Cardiac muscle cell (in vitro differentiated cells and primary cell): Measurements from ENCODE around the gene SIGLEC12. TPM values are rescaled to one million over a fixed set of nuclear protein-coding genes. Genes with fewer than 3 reads are reported as not detected.

ENCODE experiments used
- DNase-seq, 2 donors: peaks; one replicate each; pipeline versions ENCODE4 v3.0.0 to v3.0.0-alpha.2; 2010 to 2017; ENCODE audit warnings: low read depth in 1 of 2, low spot score in 1 of 2
- H3K27ac ChIP-seq: fragments of 200-600 bp; sonication (generic); 2 replicates; pipeline ENCODE4 v1.5.1; 2016
- H3K27me3 ChIP-seq: fragments of 200-600 bp; sonication (generic); 2 replicates; pipeline ENCODE4 v1.6.0; 2016; ENCODE audit warnings: control low read depth
- H3K36me3 ChIP-seq: fragments of 200-600 bp; sonication (generic); 2 replicates; pipeline ENCODE4 v1.5.1; 2016; ENCODE audit warnings: control low read depth
- H3K4me1 ChIP-seq: fragments of 200-600 bp; sonication (generic); 2 replicates; pipeline ENCODE4 v1.8.1; 2017; ENCODE audit warnings: low read depth, mild to moderate bottlenecking, mixed run types
- H3K4me3 ChIP-seq: fragments of 200-600 bp; sonication (generic); 2 replicates; pipeline ENCODE4 v1.5.1; 2016; ENCODE audit warnings: mild to moderate bottlenecking
- H3K9me3 ChIP-seq: fragments of 200-600 bp; sonication (generic); 2 replicates; pipeline ENCODE4 v1.5.1; 2017; ENCODE audit warnings: low read depth, mild to moderate bottlenecking, control low read depth
- polyA plus RNA-seq: library from polyadenylated mRNA; unstranded; fragments of >200 nt; fragmentation: Nextera tagmentation; extraction: Ambion mirVana; gene quantifications from 2 replicates; pipeline ENCODE4 v1.2.1, GENCODE V29; 2016
- total RNA-seq: library from RNA; depleted of rRNA; stranded (reverse); fragments of >200 nt; gene quantifications from 2 replicates; pipeline ENCODE4 v1.2.3, GENCODE V29; 2016
- TF ChIP-seq, protein P1 (sequence below): IDR thresholded peaks from 2 replicates; pipeline ENCODE4 v1.5.1; 2012; ENCODE audit warnings: low read depth, mild to moderate bottlenecking, low read length

Gene SIGLEC12
- total and polyA plus RNA-seq, 2 experiments from 2014 or later: not detected

DNA sequence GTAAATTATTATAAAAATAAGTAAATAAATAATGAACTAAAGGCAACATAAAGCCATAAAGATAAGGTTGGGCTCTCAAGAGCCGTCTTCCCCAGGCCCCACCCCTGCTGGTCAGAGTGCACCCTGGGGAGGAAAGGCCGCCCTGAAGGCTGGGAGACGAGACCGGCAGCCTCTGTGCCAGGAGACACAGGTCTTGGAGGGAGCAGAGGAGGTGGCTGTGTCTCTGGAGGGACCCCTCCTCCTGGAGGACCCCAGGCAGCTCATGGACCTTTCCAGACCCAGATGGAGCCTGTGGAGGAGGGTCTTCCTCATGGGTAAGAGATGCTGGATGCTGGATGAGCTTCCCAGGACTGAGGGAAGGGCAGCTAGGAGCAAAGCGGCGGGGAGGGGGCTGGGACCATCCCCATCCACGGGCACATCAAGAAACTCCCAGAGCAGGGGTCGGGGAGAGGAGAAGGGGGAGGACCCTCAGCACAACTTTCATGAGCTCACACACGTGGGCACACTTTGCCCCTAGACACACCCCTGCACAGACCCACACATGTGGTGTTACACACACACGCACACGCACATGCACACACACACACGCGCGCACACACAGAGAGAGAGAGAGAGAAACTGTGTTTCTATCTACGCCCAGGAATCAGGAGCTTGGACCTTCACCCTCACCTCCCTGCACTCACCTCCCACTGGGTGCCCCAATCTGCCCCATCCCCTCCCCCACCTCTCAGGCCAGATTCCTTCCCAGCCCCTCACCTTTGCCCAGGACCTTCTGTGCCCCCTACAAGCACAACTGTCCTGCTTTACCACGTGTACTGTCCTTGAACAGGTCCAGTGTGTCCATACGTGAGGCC lies 23.0 kb downstream of the SIGLEC12 start, which contains the start of gene CEACAM18:
CEACAM18 (plus strand) TSS at position 159 of the 854 bp plus-strand sequence.
- H3K36me3 ChIP-seq: no peaks in the 10 kb centered on the region
- no peak within 1 kb of the TSS for H3K4me3 ChIP-seq
- no peak for DNase-seq
- TF ChIP-seq, protein P1, sequence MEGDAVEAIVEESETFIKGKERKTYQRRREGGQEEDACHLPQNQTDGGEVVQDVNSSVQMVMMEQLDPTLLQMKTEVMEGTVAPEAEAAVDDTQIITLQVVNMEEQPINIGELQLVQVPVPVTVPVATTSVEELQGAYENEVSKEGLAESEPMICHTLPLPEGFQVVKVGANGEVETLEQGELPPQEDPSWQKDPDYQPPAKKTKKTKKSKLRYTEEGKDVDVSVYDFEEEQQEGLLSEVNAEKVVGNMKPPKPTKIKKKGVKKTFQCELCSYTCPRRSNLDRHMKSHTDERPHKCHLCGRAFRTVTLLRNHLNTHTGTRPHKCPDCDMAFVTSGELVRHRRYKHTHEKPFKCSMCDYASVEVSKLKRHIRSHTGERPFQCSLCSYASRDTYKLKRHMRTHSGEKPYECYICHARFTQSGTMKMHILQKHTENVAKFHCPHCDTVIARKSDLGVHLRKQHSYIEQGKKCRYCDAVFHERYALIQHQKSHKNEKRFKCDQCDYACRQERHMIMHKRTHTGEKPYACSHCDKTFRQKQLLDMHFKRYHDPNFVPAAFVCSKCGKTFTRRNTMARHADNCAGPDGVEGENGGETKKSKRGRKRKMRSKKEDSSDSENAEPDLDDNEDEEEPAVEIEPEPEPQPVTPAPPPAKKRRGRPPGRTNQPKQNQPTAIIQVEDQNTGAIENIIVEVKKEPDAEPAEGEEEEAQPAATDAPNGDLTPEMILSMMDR: no peak
- H3K4me1 ChIP-seq: no peaks in the 10 kb centered on the region
- no peaks in the 10 kb centered on the region for H3K27me3 ChIP-seq
- H3K9me3 ChIP-seq: no peaks in the 10 kb centered on the region
- H3K27ac ChIP-seq: no peak within 1 kb of the TSS

DNA sequence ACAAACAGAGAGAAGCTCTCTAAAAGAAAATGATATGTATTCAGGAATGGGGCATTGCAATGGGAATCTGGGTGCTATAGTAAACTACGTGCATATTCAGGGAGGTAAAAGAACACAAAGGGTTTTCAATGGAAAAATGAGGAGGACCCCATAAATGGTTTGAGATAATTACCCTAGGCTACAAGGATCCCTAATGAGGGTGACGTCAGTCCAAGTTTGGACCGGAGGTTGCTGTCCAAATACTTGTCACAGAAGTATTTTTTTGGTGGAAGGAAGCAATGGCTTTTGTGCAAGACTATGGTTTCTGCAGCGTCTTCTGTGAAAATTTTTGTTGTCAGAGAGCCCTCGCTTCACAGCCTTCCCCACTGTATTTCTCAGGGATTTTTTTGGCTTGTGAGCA lies 24.3 kb downstream of the SIGLEC12 start:
- TF ChIP-seq, protein P1: no peak
- Histone ChIP-seq H3K4me3 (no peak overlapping the region), H3K9me3 (no peaks in the 10 kb centered on the region), H3K36me3 (no peaks in the 10 kb centered on the region), H3K4me1 (no peaks in the 10 kb centered on the region), H3K27ac (no peak overlapping the region), H3K27me3 (no peaks in the 10 kb centered on the region)
- DNase-seq: no peak

DNA sequence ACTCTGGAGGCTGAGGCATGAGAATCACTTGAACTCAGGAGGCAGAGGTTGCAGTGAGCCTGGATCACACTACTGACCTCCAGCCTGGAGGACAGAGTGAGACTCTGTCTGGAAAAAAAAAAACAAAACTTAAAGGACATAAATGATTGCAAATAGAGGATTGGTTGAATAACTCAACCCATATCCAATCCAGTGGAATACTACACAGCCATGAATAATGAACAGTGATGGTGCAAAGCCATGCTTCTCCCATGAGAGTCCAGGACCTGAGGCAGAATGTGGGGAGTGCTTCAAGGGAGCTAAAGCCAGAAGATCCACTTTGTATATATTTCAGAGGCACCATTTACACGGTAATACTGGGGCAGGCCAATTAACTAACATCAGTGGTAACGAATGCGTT lies 25.4 kb downstream of the SIGLEC12 start:
- Histone ChIP-seq H3K9me3 (no peaks in the 10 kb centered on the region), H3K27ac (no peak overlapping the region), H3K36me3 (no peaks in the 10 kb centered on the region), H3K4me1 (no peaks in the 10 kb centered on the region), H3K4me3 (no peak overlapping the region), H3K27me3 (no peaks in the 10 kb centered on the region)
- TF ChIP-seq, protein P1: no peak
- DNase-seq: no peak

DNA sequence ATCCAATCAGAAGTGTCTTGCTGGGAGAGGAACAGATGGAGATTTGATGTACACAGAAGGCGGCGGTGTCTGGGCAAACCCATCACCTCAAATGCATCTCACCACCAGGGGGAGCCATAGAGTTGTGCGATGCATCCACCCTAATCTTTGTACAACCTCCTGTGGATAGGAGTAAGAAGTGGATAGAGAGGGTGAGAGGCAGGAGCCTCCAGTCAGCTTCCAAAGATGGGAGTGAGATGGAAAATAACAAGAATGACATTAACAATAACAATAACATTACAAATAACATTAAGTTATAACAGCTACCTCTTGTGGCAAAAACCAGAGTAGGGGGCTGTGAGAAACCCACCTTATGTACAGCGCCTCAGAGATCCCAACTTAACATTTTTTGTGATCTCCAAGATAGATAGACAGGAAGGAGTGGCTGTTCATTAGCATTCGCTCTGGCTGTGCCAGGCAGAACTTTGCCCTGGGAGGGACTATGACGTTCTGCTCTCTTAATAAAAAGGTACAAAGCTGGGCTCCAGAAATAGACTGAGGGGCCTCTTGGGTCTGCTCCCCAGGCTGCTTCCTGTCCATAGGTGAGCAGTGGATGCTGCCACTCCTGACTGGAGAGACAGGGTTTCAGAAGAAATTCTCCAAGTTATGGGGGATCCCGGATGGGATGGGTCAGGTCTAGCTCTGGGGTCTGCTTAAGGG lies 28.4 kb downstream of the SIGLEC12 start:
- no peak overlapping the region for H3K27ac ChIP-seq
- DNase-seq: peak; percentile 75 to 80
- TF ChIP-seq, protein P1: peak; percentile 74
- no peaks in the 10 kb centered on the region for H3K27me3 ChIP-seq
- H3K4me3 ChIP-seq: no peak overlapping the region
- H3K4me1 ChIP-seq: no peaks in the 10 kb centered on the region
- no peaks in the 10 kb centered on the region for H3K9me3 ChIP-seq
- no peaks in the 10 kb centered on the region for H3K36me3 ChIP-seq

DNA sequence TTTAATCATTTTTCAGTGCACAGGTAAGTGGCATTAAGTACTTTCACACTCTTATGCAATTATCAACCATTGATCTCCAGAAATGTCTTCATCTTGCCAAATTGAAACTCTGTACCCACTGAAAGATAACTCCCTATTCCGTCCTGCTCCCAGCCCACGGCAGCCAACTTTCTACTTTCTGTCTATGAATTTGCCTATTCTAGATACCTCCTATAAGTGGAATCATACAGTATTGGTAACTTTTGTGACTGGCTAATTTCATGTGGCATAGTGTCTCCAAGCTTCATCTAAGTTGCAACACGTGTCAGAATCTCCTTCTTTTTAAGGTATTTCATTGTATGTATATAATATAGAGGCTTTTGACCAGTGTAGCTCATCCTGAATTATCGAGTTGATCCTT lies 29.0 kb downstream of the SIGLEC12 start:
- Histone ChIP-seq H3K27ac (no peak overlapping the region), H3K4me3 (no peak overlapping the region), H3K27me3 (no peaks in the 10 kb centered on the region), H3K36me3 (no peaks in the 10 kb centered on the region), H3K9me3 (no peaks in the 10 kb centered on the region), H3K4me1 (no peaks in the 10 kb centered on the region)
- DNase-seq: no peak
- TF ChIP-seq, protein P1: no peak
